CD4-positive, alpha-beta T cell treated with Interleukin-17A for 1 hour (primary cell): ENCODE measurements around the gene MVD.
A peak's percentile ranks its signal among the peaks of the same experiment; 100 is the strongest.

Experiments
- DNase-seq: peaks from one replicate; pipeline ENCODE4 v3.0.0-alpha.2; 2020

The MVD gene

DNA sequence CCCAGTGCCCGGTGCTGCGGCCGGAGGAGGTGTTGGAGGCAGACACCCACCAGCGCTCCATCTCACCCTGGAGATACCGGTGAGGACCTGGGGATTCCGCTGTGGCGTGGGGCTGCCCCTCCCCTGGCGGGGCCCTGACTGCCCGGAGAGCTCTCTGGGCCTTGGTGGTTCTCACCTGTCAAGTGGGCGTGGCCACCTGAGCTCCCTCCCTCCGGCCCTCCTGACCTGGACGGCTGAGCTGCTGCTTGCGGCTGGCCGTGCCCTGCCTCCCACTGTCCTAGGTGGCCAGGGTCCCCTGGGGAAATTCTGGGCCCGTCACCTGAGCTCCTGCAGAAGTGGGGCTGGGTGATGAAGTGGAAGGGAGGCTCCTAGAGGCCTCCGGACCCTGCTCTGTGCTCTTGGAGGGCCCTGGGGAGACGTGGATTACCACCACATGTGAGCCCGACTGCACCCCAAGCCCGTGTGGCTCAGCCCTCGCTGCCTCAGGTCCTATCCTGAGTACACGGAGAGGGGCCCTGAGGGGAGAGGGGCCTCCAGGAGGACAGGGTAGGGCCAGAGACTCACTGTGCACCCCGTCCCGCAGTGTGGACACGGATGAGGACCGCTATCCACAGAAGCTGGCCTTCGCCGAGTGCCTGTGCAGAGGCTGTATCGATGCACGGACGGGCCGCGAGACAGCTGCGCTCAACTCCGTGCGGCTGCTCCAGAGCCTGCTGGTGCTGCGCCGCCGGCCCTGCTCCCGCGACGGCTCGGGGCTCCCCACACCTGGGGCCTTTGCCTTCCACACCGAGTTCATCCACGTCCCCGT lies 23.5 kb downstream of the MVD start:
- DNase-seq = no peak

GRCh38 chr16:88638323-88639230 lies 24.3 kb downstream of the MVD start, which contains the start of gene IL17C:
TSS of gene IL17C (plus strand) at chr16:88638572. CDS start at chr16:88638642, 70 bp downstream.
- peak; percentile 49 for DNase-seq

DNA sequence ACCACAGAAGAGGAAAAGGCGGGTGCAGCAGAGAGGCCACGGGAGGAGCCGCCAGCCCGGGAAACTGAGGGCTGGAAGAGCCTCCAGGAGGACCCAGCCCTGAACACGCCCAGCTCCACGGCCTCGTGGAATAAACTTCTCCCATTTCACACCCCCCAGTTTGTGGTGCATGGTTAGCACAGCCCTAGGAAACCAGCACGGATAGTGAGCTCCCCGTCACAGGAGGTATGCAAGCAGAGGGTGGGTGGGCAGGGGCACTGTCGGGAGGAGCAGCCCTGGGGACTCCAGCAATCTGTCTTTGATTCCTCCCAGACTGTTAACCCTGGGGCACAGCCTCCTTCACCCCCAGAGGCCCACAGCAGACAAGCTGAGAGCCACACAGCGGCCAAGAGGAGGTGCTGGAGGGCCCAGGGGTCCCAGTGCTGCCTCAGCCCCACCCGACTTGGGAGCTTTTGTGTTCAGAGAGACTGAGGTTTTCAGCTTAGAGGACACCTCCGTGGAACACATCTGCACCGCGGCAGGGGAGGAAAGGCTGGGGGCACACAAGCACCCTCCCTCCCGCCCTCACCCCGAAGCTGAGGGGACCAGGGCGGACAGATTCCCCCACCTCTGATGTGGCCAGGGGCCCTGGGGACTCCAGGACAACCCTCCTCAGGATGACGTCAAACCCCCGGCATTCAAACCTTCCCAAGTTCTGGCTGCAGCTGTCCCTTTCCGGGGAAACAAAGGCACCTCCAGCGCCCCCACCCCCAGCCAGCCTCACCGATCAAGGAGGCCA lies 26.2 kb downstream of the MVD start:
- DNase-seq = no peak

GRCh38 chr16:88635671-88636319 lies 27.1 kb downstream of the MVD start:
- no peak for DNase-seq

DNA sequence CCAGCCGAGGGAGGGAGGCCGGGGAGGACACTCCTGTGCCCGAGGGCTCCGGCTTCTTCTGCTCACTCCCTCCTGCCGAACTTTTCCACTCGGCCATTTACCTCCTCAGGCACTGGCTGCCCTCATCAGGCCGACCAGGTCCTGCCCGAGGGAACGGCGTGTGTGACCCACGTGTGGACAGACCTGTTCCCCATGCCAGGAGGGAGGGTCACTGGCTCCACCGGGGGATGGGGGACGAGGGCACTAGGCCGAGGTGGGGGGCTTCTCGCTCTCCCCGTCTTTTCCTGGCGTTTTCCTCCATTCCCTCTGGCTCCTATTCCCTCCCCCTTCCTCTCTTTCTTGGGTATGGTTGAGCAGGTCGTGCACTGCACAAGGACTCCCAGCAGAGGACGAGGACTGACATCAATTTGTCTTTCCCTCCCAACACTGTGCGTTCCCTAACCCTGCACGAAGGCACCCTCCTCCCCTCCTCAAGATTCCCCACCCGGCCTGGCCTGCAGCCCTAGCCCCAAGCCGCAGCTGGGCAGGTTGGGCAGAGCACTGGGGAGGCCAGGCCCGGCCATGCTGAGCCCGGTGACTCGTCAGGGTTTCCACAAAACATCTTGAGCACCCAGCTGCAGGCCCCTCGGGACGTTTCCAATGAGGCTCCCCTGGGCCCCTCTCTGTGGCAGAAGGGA lies 27.8 kb downstream of the MVD start:
- DNase-seq = no peak

GRCh38 chr16:88634141-88634993 lies 28.5 kb downstream of the MVD start:
- DNase-seq = peak; percentile 56

DNA sequence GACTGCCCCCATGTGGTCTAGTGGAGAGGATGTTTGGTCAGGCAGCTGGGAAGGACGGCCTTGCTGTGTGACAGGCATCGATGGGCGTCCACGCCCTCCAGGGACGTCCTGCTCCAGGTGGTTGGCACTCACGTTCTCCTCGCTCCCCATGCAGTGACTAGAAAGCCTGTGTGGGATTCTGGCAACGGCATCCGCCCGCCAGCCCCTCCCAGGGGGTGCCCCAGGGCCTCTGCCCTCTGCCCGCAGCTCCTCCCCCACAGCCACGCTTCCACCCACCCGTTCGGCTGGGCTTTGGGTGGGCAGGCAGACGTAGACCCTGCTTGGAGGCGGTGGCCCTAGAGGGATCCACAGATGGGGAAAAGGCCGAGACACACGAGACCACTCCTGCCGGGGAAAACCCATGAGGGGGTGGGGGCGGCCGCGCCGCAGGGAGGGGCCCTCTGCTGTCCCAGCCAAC lies 29.2 kb downstream of the MVD start:
- DNase-seq = peak; percentile 71

DNA sequence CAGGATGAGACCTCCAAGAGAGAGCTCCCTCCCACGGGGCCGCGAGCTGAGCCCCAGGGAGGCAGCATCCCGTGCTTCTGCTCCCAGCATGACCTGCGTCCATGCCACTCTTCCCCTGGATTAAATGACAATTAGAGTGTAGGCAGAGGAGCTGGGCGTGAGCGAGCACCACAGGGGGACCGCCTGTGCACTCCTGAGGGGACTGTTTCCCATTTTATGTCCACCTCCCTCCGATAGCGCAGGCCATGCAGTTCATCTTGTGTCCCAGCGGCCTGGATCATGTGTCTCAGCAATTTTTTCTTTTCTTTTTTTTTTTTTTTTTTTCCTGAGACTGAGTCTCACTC lies 30.3 kb downstream of the MVD start:
- no peak for DNase-seq

DNA sequence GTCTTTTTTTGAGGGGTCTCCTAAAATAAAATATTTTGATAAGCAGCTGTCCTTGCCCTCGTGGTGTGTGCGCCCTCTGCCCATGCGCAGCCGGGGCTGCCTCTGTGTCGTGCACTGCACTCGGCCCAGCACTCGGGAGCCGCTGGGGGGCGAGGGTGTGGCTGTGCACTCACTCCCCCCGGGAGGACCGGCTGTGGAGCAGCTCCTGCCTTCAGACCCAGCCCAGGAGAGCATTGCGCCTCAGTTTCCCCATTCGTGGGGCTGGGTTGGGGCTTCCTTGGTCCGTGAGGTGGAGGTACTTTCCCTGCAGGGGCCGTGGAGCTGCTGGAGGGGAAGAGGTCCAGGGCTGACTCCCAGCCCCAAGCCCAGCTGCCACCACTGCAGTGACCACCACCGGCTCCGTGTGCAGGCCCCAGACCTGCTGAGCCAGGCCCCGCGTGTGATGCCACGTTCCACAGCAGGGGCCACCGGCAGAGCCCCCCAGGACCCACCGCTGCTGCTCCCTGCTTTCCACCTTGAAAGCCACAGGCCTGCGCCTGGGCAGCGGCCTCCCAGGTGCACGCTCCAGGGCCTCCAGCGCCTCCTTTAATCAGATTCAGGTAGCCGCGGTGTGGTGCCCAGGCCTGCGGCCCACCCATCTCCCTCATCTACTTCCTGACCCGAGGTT lies 30.8 kb downstream of the MVD start:
- DNase-seq = no peak

- no peak for DNase-seq
Measured at GRCh38 chr16:88631384-88631783, 31.5 kb downstream of the MVD start.

- no peak for DNase-seq
Measured at GRCh38 chr16:88630941-88631340, 31.9 kb downstream of the MVD start.

DNA sequence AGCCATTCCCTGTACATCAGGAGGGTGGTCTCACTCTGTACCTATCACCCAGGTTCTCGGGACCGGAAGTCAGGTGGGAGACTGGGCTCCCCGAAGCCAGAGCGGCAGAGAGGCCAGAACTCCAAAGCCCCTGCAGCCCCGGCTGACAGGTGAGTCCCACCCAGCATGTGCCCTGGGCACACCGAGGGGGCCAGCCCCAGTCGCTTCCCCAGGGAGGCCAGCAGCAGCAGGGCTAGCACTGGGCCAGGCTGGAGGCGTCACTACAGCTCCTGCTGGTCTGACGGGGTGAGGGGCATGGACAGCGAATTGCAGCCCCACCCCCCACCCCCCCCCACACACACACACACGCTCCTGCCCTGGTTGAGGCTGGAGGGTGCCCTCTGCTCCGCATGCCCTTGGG lies 32.5 kb downstream of the MVD start:
- no peak for DNase-seq

GRCh38 chr16:88629835-88630234 lies 33.1 kb downstream of the MVD start:
- DNase-seq = no peak

GRCh38 chr16:88628512-88628974 lies 34.3 kb downstream of the MVD start:
- no peak for DNase-seq

DNA sequence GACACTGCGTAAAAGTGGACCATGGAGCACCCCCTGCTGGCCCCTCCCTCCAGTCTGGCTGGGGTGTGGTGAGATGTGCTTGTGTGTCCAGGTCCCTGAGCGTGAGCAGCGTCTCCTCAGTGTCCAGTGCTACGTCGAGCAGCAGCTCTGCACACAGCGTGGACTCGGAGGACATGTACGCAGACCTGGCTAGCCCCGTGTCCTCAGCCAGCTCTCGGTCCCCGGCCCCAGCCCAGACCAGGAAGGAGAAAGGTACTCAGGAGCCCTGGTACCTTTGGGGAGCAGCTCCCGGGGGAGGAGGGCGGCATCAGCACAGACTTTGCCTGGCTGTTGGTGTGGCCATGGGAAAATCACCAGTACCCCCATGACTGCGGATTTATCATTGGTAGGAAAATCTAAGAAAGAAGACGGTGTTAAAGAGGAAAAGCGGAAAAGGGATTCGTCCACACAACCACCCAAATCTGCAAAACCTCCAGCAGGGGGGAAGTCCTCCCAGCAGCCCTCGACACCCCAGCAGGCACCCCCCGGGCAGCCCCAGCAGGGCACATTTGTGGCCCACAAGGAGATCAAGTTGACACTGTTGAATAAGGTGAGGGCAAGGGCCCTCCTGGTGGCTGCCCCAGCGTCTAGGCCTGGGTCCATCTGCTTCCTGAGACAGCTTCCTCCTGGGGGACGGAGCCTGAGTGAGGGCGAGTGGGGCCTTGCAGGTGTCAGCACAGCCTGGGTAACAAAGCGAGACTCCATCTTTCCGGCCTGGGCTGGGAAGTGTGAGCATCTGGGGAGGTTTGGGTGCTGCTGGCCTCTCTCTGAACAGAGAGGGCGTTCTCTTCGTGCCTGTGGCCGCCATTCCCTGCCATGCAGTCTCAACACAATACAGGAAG lies 35.1 kb downstream of the MVD start:
- no peak for DNase-seq

GRCh38 chr16:88626646-88627045 lies 36.2 kb downstream of the MVD start:
- no peak for DNase-seq

DNA sequence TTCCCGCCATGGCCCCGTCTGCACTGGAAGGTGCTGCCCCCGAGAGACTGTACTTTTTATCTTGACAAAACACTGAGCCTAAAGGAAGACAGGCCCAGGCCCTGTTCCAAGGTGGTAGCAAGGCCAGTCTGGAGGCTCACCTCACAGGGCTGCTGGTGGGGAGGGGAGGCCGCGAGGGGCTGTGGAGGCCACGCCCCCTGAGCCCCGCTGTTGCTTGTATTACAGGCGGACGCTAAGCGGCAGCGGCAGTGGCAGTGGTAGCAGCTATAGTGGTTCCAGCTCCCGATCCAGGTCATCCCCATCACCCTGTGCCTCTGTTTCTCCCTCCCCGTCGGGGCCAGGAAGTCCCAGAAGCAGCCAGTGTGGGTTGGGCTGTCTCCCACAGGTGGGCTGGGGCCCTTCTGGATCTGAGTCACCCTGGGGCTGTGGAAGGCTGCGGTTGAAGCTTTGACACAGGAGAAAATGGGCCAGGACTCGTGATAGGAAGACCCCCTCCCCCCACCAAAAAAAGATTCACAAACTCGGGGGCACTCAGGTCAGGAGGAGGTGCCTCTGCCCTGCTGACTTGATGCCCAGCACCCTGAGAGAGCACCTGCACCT lies 37.8 kb downstream of the MVD start:
- no peak for DNase-seq

- no peak for DNase-seq
Measured at GRCh38 chr16:88624481-88624880, 38.4 kb downstream of the MVD start.

DNA sequence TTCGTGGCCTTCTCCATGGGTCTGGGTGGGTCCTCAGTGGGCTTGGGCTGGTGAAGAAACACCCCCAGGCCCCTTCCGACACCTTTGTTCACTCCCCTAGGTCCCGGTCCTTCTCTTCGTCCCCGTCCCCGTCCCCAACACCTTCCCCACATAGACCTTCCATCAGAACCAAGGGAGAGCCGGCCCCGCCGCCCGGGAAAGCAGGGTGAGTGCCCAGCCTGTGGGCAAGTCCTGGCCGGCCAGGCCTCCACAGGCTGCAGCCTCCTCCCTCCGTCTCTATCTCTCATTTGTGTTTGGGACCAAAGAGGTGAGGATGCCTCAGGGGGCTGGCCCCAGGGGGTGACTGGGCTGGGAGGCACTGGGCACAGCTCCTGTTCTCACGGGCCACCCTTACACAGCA lies 39.0 kb downstream of the MVD start:
- DNase-seq = no peak
